Spleen (tissue), 11 donors: ENCODE measurements around the gene AKT1S1. TPM values are rescaled to one million over a fixed set of nuclear protein-coding genes. Genes with fewer than 3 reads are reported as not detected.

ENCODE experiments used
- DNase-seq: peaks from one replicate; pipeline ENCODE4 v3.0.0-alpha.2; 2020
- H3K27ac ChIP-seq, 8 donors: fragments of 200-600 bp; sonication (generic) in 7 of 8; 1 replicate in 4 of 8; 2 replicates in 4 of 8; pipeline versions ENCODE4 v1.5.0 to v1.8.0; 2016 to 2021; ENCODE audit warnings: inconsistent platforms in 4 of 8, mild to moderate bottlenecking in 4 of 8, moderate library complexity in 1 of 8
- H3K27me3 ChIP-seq, 7 donors: fragments of 200-600 bp; sonication (generic) in 6 of 7; replicated peaks in 1 of 7; 1 replicate in 4 of 7; 2 replicates in 3 of 7; pipeline versions ENCODE4 v1.5.0 to v1.8.0; 2016 to 2021; ENCODE audit warnings: inconsistent platforms in 3 of 7, mild to moderate bottlenecking in 1 of 7
- H3K36me3 ChIP-seq, 6 donors: fragments of 200-600 bp; sonication (generic) in 5 of 6; 1 replicate in 4 of 6; 2 replicates in 2 of 6; pipeline versions ENCODE4 v1.5.0 to v1.8.0; 2016 to 2021; ENCODE audit warnings: inconsistent platforms in 2 of 6
- H3K4me1 ChIP-seq, 6 donors: fragments of 200-600 bp; sonication (generic) in 5 of 6; 1 replicate in 3 of 6; 2 replicates in 3 of 6; pipeline versions ENCODE4 v1.5.0 to v1.8.0; 2016 to 2021; ENCODE audit warnings: inconsistent platforms in 3 of 6
- H3K4me3 ChIP-seq, 8 donors: fragments of 200-600 bp; sonication (generic) in 7 of 8; 1 replicate in 4 of 8; 2 replicates in 4 of 8; pipeline versions ENCODE4 v1.5.0 to v1.8.0; 2016 to 2021; ENCODE audit warnings: inconsistent platforms in 4 of 8, mild to moderate bottlenecking in 4 of 8, moderate library complexity in 2 of 8
- H3K9me3 ChIP-seq, 8 donors: fragments of 200-600 bp; sonication (generic) in 7 of 8; 1 replicate in 4 of 8; 2 replicates in 4 of 8; pipeline versions ENCODE4 v1.5.0 to v1.8.0; 2016 to 2021; ENCODE audit warnings: inconsistent platforms in 4 of 8
- POLR2A ChIP-seq, 3 donors: fragments of 450-650 bp; IDR thresholded peaks; one replicate each; pipeline ENCODE4 v1.5.1; 2017; ENCODE audit warnings: antibody characterized with exemption in 3 of 3, mild to moderate bottlenecking in 1 of 3
- POLR2AphosphoS5 ChIP-seq, 3 donors: sonication (generic); formaldehyde crosslinking; IDR thresholded peaks; one replicate each; pipeline ENCODE4 v1.5.1; 2017; ENCODE audit warnings: antibody characterized with exemption in 3 of 3
- WGBS, 5 donors: extraction: QIAGEN DNeasy Blood & Tissue Kit in 3 of 5; methylation state at CpG; one replicate each; pipeline versions ENCODE4 v1.1.5 to v1.1.7; 2013 to 2018; 5-methylcytosine and 5-hydroxymethylcytosine counted together
- intact Hi-C: fragments of 100-400 bp; cut with DNase I; formaldehyde crosslinking; loops from one replicate; pipeline ENCODE4 v1.15.0; 2023; ENCODE audit warnings: low total_unique reads
- polyA plus RNA-seq, 3 donors: library from polyadenylated mRNA; stranded (reverse); fragments of 200-250 nt; gene quantifications; one replicate each; pipeline ENCODE4 v1.2.1, GENCODE V29; 2013
- total RNA-seq, 7 donors: library from RNA; depleted of rRNA in 3 of 7; stranded (reverse); fragments of >200 nt in 3 of 7; fragmentation: NEBNext Ultra II Directional in 4 of 7; extraction: Animal tissue kit (Norgen Biotek cat#: 25700) in 4 of 7; gene quantifications; one replicate each; pipeline versions ENCODE4 v1.1.0 to v1.2.1, GENCODE V29; 2016 to 2021
- TF ChIP-seq, protein P1 (sequence below), 11 experiments: fragments of 200-600 bp in 7 of 11; fragments of 450-650 bp in 4 of 11; sonication (generic) in 4 of 11; IDR thresholded peaks in 8 of 11; conservative IDR thresholded peaks in 3 of 11; 1 replicate in 7 of 11; 2 replicates in 4 of 11; pipeline versions ENCODE4 v1.4.0 to v1.8.0; 2016 to 2021; ENCODE audit warnings: antibody characterized with exemption in 11 of 11, inconsistent platforms in 4 of 11, mild to moderate bottlenecking in 1 of 11
- donor health status: healthy with polysubstance abuse.
- donor health status: DM: no; HTN: no; CAD: no; lungs with moderate emphysema.
- donor health status: DM: no; HTN: no; CAD: no.
- donor health status: Bipolar disorder and iron deficiency.
- donor health status: healthy.
- donor health status: DM: no; HTN: no; CAD: no.
- donor health status: DM: yes; HTN: yes; CAD: no.

Gene AKT1S1
- total and polyA plus RNA-seq, 10 donors, result 8.7 to 27.8 (median 17.0) TPM

DNA sequence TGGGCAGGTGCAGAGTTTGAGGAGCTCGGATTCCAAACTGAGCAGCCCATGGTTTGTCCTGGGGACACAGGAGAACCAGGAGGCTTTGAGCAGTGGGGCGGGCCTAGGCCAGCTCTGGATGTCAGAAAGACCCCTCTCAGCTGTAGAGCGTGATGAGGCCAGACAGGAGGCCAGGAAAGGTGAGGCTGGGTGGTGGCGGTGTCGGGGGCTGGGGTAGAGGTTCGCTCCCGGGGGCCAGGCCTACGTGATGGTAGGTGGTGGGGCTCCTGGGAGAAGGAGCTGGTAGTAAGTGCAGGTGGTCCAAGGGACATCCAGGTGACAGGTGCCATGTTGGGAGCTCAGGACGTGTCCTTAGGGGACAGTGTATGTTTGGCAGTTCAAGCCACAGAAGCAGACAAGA, 39.7 kb downstream of the AKT1S1 start:
- no peak for DNase-seq
- 96 to 97% (median 97%) methylated on average over 9 of the region's 9 CpGs for WGBS, 5 donors
- Histone ChIP-seq H3K9me3 (no peaks in the 10 kb centered on the region), H3K27ac (no peak overlapping the region), H3K27me3 (no peaks in the 10 kb centered on the region), H3K36me3 (peaks cover 0 to 89% (median 74%) of the 10 kb centered on the region in 6 donors), H3K4me3 (no peak overlapping the region), H3K4me1 (peaks cover 0 to 9% (median 0%) of the 10 kb centered on the region in 6 donors)
- intact Hi-C loops, result no loop called here
- TF ChIP-seq, protein P1, sequence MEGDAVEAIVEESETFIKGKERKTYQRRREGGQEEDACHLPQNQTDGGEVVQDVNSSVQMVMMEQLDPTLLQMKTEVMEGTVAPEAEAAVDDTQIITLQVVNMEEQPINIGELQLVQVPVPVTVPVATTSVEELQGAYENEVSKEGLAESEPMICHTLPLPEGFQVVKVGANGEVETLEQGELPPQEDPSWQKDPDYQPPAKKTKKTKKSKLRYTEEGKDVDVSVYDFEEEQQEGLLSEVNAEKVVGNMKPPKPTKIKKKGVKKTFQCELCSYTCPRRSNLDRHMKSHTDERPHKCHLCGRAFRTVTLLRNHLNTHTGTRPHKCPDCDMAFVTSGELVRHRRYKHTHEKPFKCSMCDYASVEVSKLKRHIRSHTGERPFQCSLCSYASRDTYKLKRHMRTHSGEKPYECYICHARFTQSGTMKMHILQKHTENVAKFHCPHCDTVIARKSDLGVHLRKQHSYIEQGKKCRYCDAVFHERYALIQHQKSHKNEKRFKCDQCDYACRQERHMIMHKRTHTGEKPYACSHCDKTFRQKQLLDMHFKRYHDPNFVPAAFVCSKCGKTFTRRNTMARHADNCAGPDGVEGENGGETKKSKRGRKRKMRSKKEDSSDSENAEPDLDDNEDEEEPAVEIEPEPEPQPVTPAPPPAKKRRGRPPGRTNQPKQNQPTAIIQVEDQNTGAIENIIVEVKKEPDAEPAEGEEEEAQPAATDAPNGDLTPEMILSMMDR (IDR thresholded peaks at IDR 0.05 in 8 of 11, conservative IDR thresholded peaks at IDR 0.05 in 3 of 11), result no peak
- TF ChIP-seq POLR2AphosphoS5 (IDR thresholded peaks at IDR 0.05) (no peak), POLR2A (IDR thresholded peaks at IDR 0.05) (no peak)

DNA sequence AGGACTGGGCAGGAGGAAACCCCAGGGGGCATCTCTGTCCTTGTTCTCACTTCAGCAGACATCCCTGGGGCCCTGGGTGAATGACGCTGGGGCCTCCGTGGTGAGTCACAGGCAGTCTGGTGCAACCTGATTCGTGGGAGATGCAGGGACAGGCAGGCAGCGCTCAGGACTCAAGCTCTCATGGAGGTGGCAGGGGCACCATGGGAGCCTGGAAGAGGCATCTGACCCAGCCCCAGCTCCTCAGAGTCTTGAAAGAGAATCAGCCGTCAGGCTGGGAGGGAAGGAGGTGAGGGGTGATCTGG, 40.2 kb downstream of the AKT1S1 start:
- H3K36me3 ChIP-seq, result peaks cover 0 to 93% (median 79%) of the 10 kb centered on the region in 6 donors
- peaks cover 0 to 14% (median under 1%) of the 10 kb centered on the region in 6 donors for H3K4me1 ChIP-seq
- no peak overlapping the region for H3K4me3 ChIP-seq
- DNase-seq, result no peak
- 88 to 94% (median 94%) methylated on average over 3 to 5 of the region's 5 CpGs for WGBS, 5 donors
- TF ChIP-seq POLR2AphosphoS5 (IDR thresholded peaks at IDR 0.05) (no peak), POLR2A (IDR thresholded peaks at IDR 0.05) (no peak)
- TF ChIP-seq, protein P1 (IDR thresholded peaks at IDR 0.05 in 8 of 11, conservative IDR thresholded peaks at IDR 0.05 in 3 of 11), result no peak
- intact Hi-C loops, result no loop called here
- no peaks in the 10 kb centered on the region for H3K9me3 ChIP-seq
- H3K27ac ChIP-seq, result no peak overlapping the region
- no peaks in the 10 kb centered on the region for H3K27me3 ChIP-seq

DNA sequence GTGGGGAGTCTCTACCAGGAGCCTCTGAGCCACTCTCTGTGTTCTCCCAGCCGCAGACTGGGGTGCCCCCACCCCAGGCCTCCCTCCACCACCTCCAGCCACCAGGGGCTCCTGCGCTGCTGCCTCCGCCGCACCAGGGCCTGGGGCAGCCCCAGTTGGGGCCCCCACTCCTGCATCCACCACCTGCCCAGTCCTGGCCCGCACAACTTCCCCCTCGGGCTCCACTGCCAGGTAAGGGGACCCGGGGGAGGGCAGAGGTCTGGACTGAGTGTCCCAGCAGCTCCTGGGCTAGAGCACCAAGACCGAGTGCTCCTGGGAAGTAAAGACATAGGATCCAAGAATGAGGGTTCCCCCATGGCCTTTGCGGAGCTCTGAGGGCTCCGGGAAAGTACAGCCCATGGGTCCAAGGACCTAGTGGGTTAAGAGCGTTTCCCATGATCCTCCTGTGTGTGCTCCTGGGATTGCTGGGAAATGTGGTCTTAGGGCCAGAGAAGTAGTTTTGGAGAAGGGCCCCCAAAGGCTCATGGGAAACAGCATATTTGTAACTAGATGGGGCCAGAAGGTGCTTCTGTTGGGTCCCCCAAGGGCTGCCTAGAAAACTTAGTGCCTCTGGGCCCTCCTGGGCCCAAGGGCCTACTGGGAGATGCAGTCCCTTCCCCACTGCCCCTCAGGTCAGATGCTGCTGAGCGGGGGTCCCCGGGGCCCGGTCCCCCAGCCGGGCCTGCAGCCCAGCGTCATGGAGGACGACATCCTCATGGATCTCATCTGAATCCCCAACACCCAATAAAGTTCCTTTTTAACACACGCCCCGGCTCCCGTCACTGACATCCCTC, 40.8 kb downstream of the AKT1S1 start:
- Histone ChIP-seq H3K36me3 (peaks cover 0 to 99% (median 85%) of the 10 kb centered on the region in 6 donors), H3K27ac (no peak overlapping the region), H3K4me1 (peaks cover 0 to 19% (median 2%) of the 10 kb centered on the region in 6 donors), H3K9me3 (no peaks in the 10 kb centered on the region), H3K4me3 (no peak overlapping the region), H3K27me3 (no peaks in the 10 kb centered on the region)
- DNase-seq, result no peak
- intact Hi-C loops, result no loop called here
- 94 to 98% (median 96%) methylated on average over 18 to 20 of the region's 20 CpGs for WGBS, 5 donors
- TF ChIP-seq POLR2A (IDR thresholded peaks at IDR 0.05), result no peak
- no peak for TF ChIP-seq POLR2AphosphoS5 (IDR thresholded peaks at IDR 0.05)
- TF ChIP-seq, protein P1 (IDR thresholded peaks at IDR 0.05 in 8 of 11, conservative IDR thresholded peaks at IDR 0.05 in 3 of 11), result no peak

DNA sequence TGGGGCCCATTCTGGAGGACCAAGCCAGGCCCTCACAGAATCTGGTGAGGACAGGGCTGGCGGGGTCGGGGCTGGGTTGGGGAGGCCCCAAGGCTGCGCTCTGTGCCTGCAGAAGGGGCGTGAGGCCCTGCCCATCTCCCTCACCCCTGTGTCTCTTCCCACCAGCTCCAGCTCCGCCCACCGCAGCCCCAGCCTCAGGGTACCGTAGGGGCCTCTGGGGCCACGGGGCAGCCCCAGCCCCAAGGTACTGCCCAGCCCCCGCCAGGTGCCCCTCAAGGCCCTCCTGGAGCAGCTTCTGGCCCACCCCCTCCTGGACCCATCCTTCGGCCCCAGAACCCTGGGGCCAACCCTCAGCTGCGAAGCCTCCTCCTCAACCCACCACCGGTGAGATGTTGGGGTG, 41.6 kb downstream of the AKT1S1 start:
- no peaks in the 10 kb centered on the region for H3K9me3 ChIP-seq
- H3K27me3 ChIP-seq, result no peaks in the 10 kb centered on the region
- H3K4me3 ChIP-seq, result no peak overlapping the region
- H3K36me3 ChIP-seq, result peaks cover 0 to 100% (median 90%) of the 10 kb centered on the region in 6 donors
- intact Hi-C loops, result no loop called here
- 94 to 100% (median 98%) methylated on average over 5 to 12 of the region's 12 CpGs for WGBS, 5 donors
- H3K4me1 ChIP-seq, result peaks cover 0 to 28% (median 4%) of the 10 kb centered on the region in 6 donors
- H3K27ac ChIP-seq, result no peak overlapping the region
- TF ChIP-seq POLR2A (IDR thresholded peaks at IDR 0.05) (no peak), POLR2AphosphoS5 (IDR thresholded peaks at IDR 0.05) (no peak)
- TF ChIP-seq, protein P1 (IDR thresholded peaks at IDR 0.05 in 8 of 11, conservative IDR thresholded peaks at IDR 0.05 in 3 of 11), result no peak
- DNase-seq, result no peak
